HepG2 (cell line): Measurements from ENCODE around the gene OTUD7B. TPM values are rescaled to one million over a fixed set of nuclear protein-coding genes. Genes with fewer than 3 reads are reported as not detected.

Source experiments
- BATF2 ChIP-seq: sonication (generic); formaldehyde crosslinking; IDR thresholded peaks from 2 replicates; pipeline ENCODE4 v1.8.0; 2022; ENCODE audit warnings: mild to moderate bottlenecking, missing genetic modification reagents, moderate library complexity
- CREB3 ChIP-seq: sonication (generic); formaldehyde crosslinking; IDR thresholded peaks from 2 replicates; pipeline ENCODE4 v1.5.0; 2020; ENCODE audit warnings: missing genetic modification reagents
- ETV5 ChIP-seq: IDR thresholded peaks from 2 replicates; pipeline ENCODE4 v1.6.1; 2018; ENCODE audit warnings: missing biosample characterization, missing genetic modification reagents, inconsistent platforms, borderline replicate concordance
- HNF4G ChIP-seq, 2 experiments: sonication (generic) in 1 of 2; formaldehyde crosslinking in 1 of 2; IDR thresholded peaks; 2 replicates each; pipeline versions ENCODE4 v1.4.0 to v1.6.1; 2011 to 2020; ENCODE audit warnings: borderline replicate concordance in 2 of 2, low read depth in 2 of 2, mild to moderate bottlenecking in 2 of 2, low read length in 1 of 2, missing genetic modification reagents in 1 of 2, moderate library complexity in 1 of 2
- ISX ChIP-seq: sonication (generic); formaldehyde crosslinking; conservative IDR thresholded peaks from 2 replicates; pipeline ENCODE4 v1.5.0; 2020; ENCODE audit warnings: missing genetic modification reagents
- NPAS2 ChIP-seq: sonication (generic); formaldehyde crosslinking; IDR thresholded peaks from 2 replicates; pipeline ENCODE4 v1.8.0; 2022; ENCODE audit warnings: mild to moderate bottlenecking, missing genetic modification reagents, borderline replicate concordance
- NR2F1 ChIP-seq, 2 experiments: fragments of 450-650 bp in 1 of 2; formaldehyde crosslinking in 1 of 2; IDR thresholded peaks; 2 replicates each; pipeline versions ENCODE4 v1.5.0 to v1.6.1; 2016 to 2020; ENCODE audit warnings: mild to moderate bottlenecking in 1 of 2, missing compliant biosample characterization in 1 of 2, missing genetic modification reagents in 1 of 2, moderate library complexity in 1 of 2
- PAWR ChIP-seq: sonication (generic); formaldehyde crosslinking; IDR thresholded peaks from 2 replicates; pipeline ENCODE4 v1.4.0; 2020; ENCODE audit warnings: missing genetic modification reagents, mild to moderate bottlenecking, borderline replicate concordance
- ZNF138 ChIP-seq: sonication (generic); formaldehyde crosslinking; IDR thresholded peaks from 2 replicates; pipeline ENCODE4 v1.5.0; 2020; ENCODE audit warnings: mild to moderate bottlenecking, low read depth, missing genetic modification reagents
- ZNF18 ChIP-seq: sonication (generic); formaldehyde crosslinking; IDR thresholded peaks from 2 replicates; pipeline ENCODE4 v1.8.0; 2022; ENCODE audit warnings: mild to moderate bottlenecking, missing genetic modification reagents; ENCODE audit not compliant: insufficient replicate concordance
- ZNF484 ChIP-seq: sonication (generic); formaldehyde crosslinking; IDR thresholded peaks from 2 replicates; pipeline ENCODE4 v1.5.1; 2020; ENCODE audit warnings: mild to moderate bottlenecking, low read depth, missing genetic modification reagents, borderline replicate concordance
- ZNF597 ChIP-seq: sonication (generic); formaldehyde crosslinking; IDR thresholded peaks from 2 replicates; pipeline ENCODE4 v1.5.0; 2020; ENCODE audit warnings: missing genetic modification reagents
- ZNF619 ChIP-seq: sonication (generic); formaldehyde crosslinking; IDR thresholded peaks from 2 replicates; pipeline ENCODE4 v1.4.0; 2020; ENCODE audit warnings: mild to moderate bottlenecking, missing genetic modification reagents
- ZNF646 ChIP-seq: sonication (generic); formaldehyde crosslinking; IDR thresholded peaks from 2 replicates; pipeline ENCODE4 v1.9.0; 2021; ENCODE audit warnings: mild to moderate bottlenecking, missing genetic modification reagents
- ZNF782 ChIP-seq: sonication (generic); formaldehyde crosslinking; IDR thresholded peaks from 2 replicates; pipeline ENCODE4 v1.4.0; 2020; ENCODE audit warnings: missing genetic modification reagents, mild to moderate bottlenecking, borderline replicate concordance
- polyA plus RNA-seq, 8 experiments: library from polyadenylated mRNA; depleted of rRNA in 3 of 8; stranded (reverse) in 7 of 8; unstranded in 1 of 8; fragments of >200 nt; fragmentation: Illumina TruSeq in 4 of 8; extraction: Trizol in 4 of 8; gene quantifications; 2 replicates each; pipeline versions ENCODE4 v1.2.1 to v1.2.3, GENCODE V29; 2011 to 2016; ENCODE audit warnings: low read depth in 4 of 8, missing spikeins in 1 of 8, mixed read lengths in 1 of 8; ENCODE audit not compliant: insufficient read depth in 1 of 8
- total RNA-seq, 5 experiments: library from RNA; depleted of rRNA; stranded (reverse); fragments of >200 nt; fragmentation: Illumina TruSeq; extraction: Trizol; gene quantifications; 2 replicates each; pipeline ENCODE4 v1.2.3, GENCODE V29; 2016; ENCODE audit warnings: low read depth in 1 of 5

The OTUD7B gene
- total and polyA plus RNA-seq, 2 of the 13 experiments (the other 11 are each of a cell fraction or from before 2014, with no cell fraction given), result 5.1 to 11.2 TPM

- TF ChIP-seq CREB3 (CRISPR knock-in tag) (no peak), BATF2 (CRISPR knock-in tag) (0 out of 2 replicates have a peak, but pooled peaks have one; percentile 43), ETV5 (no peak), ZNF646 (no peak), ZNF597 (CRISPR knock-in tag) (no peak), NR2F1 (CRISPR knock-in tag; IDR thresholded peaks at IDR 0.05) (no peak), ZNF138 (no peak; the same call in 1 of the 2 replicates), ZNF484 (no peak), ZNF18 (CRISPR knock-in tag) (no peak), PAWR (no peak), NPAS2 (CRISPR knock-in tag) (no peak), ZNF782 (CRISPR knock-in tag) (no peak), ISX (CRISPR knock-in tag) (no peak), ZNF619 (CRISPR knock-in tag) (no peak), HNF4G (IDR thresholded peaks at IDR 0.05; ENCODE audit: borderline replicate concordance, low read depth, low read length) (0 out of 2 replicates have a peak, but pooled peaks have one; percentile 26), HNF4G (CRISPR knock-in tag; IDR thresholded peaks at IDR 0.05; ENCODE audit: borderline replicate concordance, low read depth) (no peak)
These were observed 110.9 kb downstream of the OTUD7B start, which contains the start of gene BOLA1 (continued) for GRCh38 chr1:149899460-149900284.
